ENCODE results near the gene FBXO31. TPM values are rescaled to one million over a fixed set of nuclear protein-coding genes. Genes with fewer than 3 reads are reported as not detected.

The FBXO31 gene
- total RNA-seq, 2 donors from 2014 or later: 57.9 to 161 TPM

DNA sequence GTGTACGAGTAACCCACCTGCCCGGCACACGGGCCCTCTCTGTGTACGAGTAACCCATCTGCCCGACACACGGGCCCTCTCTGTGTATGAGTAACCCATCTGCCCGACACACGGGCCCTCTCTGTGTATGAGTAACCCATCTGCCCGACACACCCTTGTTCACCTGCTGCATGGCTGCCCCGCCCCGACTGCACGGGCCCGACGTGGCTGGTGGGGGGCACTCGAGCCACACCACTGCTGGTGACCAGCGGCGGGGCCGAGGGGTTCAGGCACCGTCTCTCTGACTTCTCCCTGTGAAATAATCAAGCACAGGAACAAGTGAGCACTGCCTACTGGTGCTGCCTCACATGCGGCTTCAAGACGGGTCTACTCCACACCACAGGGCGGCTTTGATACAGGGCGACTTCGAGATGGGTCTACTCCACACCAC lies 30.7 kb upstream of the FBXO31 start:
- DNase-seq (ENCODE audit: low spot score): no peak
- H3K9me3 ChIP-seq: no peaks in the 10 kb centered on the region
- ATAC-seq (ENCODE audit: insufficient number of reproducible peaks, low FRiP score, low read depth): no peak
- TF ChIP-seq CTCF (IDR thresholded peaks at IDR 0.05): no peak
- peaks cover 78% of the 10 kb centered on the region for H3K36me3 ChIP-seq
- H3K27me3 ChIP-seq (replicated peaks; ENCODE audit: insufficient read depth): no peaks in the 10 kb centered on the region
- no peak overlapping the region for H3K4me3 ChIP-seq
- no peak overlapping the region for H3K27ac ChIP-seq
- H3K4me1 ChIP-seq (ENCODE audit: control insufficient read depth in 1 of 2, low read depth in 2 of 2): no peaks in the 10 kb centered on the region

DNA sequence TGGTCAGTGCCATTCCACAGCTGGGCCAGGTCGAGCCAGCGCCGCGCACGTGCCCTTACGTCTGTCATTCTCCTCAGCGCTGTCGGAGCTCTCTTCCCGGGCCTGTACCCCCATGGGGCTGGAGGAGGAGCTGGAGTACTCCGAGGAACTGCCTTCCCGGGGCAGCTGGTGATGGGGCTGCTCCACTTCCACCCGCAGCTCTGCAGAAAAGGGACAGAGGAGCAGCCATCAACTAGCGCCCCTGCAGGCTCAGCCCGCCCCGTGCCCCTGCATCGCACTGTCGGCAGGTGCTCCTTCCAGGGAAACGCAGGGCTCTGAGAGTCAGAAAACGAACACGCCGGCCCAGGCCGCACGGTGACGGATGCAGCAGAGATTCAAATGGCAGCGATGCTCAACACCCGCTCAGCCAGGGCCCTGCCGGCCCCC lies 29.4 kb upstream of the FBXO31 start:
- TF ChIP-seq CTCF (IDR thresholded peaks at IDR 0.05): no peak
- H3K4me1 ChIP-seq (ENCODE audit: control insufficient read depth in 1 of 2, low read depth in 2 of 2): no peaks in the 10 kb centered on the region
- H3K9me3 ChIP-seq: no peaks in the 10 kb centered on the region
- ATAC-seq (ENCODE audit: insufficient number of reproducible peaks, low FRiP score, low read depth) (no peak), DNase-seq (ENCODE audit: low spot score) (no peak)
- H3K27me3 ChIP-seq (replicated peaks; ENCODE audit: insufficient read depth): no peaks in the 10 kb centered on the region
- no peak overlapping the region for H3K27ac ChIP-seq
- H3K4me3 ChIP-seq: no peak overlapping the region
- H3K36me3 ChIP-seq: peaks cover 78% of the 10 kb centered on the region

DNA sequence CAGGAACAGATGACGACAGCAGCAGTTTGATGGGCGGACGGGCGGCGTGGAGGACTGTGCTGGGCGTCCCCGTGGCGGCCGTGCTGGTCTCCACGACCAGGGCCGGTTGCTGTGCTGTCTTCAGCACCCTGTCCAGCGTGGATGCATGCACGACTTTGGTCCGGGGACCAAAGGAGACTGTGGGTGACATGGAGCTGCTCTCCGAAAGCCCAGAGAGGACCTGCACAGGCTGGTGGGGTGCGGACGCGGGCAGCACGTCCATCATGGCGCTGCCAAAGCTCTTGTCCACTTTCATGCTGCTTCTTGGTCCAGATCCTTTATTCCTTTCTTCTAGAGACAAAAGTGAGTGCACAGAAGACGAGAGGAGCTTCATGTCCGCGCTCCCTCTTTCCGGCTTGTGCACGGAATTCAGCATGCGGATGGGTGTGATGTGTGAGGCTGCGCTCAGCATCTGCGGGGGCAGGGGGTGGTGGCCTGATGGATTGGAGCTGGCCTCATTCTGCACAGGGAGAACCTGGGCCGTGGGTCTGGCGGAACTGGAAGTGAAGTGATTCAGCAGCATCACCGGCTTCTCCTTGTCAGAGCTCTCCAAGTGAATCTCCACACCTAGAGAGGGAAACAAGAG lies 28.9 kb upstream of the FBXO31 start:
- H3K9me3 ChIP-seq: no peaks in the 10 kb centered on the region
- no peak for DNase-seq (ENCODE audit: low spot score)
- no peak for TF ChIP-seq CTCF (IDR thresholded peaks at IDR 0.05)
- no peak for ATAC-seq (ENCODE audit: insufficient number of reproducible peaks, low FRiP score, low read depth)
- no peaks in the 10 kb centered on the region for H3K27me3 ChIP-seq (replicated peaks; ENCODE audit: insufficient read depth)
- no peaks in the 10 kb centered on the region for H3K4me1 ChIP-seq (ENCODE audit: control insufficient read depth in 1 of 2, low read depth in 2 of 2)
- no peak overlapping the region for H3K4me3 ChIP-seq
- peaks cover 81% of the 10 kb centered on the region for H3K36me3 ChIP-seq
- H3K27ac ChIP-seq: no peak overlapping the region

GRCh38 chr16:87411375-87412271 lies 28.0 kb upstream of the FBXO31 start:
- no peaks in the 10 kb centered on the region for H3K4me1 ChIP-seq (ENCODE audit: control insufficient read depth in 1 of 2, low read depth in 2 of 2)
- no peak overlapping the region for H3K27ac ChIP-seq
- no peak for ATAC-seq (ENCODE audit: insufficient number of reproducible peaks, low FRiP score, low read depth)
- no peak for DNase-seq (ENCODE audit: low spot score)
- TF ChIP-seq CTCF (IDR thresholded peaks at IDR 0.05): no peak
- H3K36me3 ChIP-seq: peaks cover 81% of the 10 kb centered on the region
- H3K9me3 ChIP-seq: no peaks in the 10 kb centered on the region
- no peak overlapping the region for H3K4me3 ChIP-seq
- H3K27me3 ChIP-seq (replicated peaks; ENCODE audit: insufficient read depth): no peaks in the 10 kb centered on the region

- Histone ChIP-seq H3K36me3 (peaks cover 79% of the 10 kb centered on the region), H3K4me3 (no peak overlapping the region), H3K27ac (no peak overlapping the region), H3K4me1 (ENCODE audit: control insufficient read depth in 1 of 2, low read depth in 2 of 2) (no peaks in the 10 kb centered on the region), H3K27me3 (replicated peaks; ENCODE audit: insufficient read depth) (no peaks in the 10 kb centered on the region), H3K9me3 (no peaks in the 10 kb centered on the region)
- no peak for TF ChIP-seq CTCF (IDR thresholded peaks at IDR 0.05)
- no peak for DNase-seq (ENCODE audit: low spot score)
- ATAC-seq (ENCODE audit: insufficient number of reproducible peaks, low FRiP score, low read depth): no peak
Measured at GRCh38 chr16:87410968-87411367, 27.4 kb upstream of the FBXO31 start.

Measured in thoracic aorta (tissue), 2 donors.